DMS 273 treated with DMSO at 0.1 percent for 48 hours (cell line): Measurements from ENCODE around the gene BRCA2.

Source experiments
- DNase-seq: peaks from one replicate; lab custom pipeline; 2025; lab: John Stamatoyannopoulos, UW

Gene BRCA2, protein sequence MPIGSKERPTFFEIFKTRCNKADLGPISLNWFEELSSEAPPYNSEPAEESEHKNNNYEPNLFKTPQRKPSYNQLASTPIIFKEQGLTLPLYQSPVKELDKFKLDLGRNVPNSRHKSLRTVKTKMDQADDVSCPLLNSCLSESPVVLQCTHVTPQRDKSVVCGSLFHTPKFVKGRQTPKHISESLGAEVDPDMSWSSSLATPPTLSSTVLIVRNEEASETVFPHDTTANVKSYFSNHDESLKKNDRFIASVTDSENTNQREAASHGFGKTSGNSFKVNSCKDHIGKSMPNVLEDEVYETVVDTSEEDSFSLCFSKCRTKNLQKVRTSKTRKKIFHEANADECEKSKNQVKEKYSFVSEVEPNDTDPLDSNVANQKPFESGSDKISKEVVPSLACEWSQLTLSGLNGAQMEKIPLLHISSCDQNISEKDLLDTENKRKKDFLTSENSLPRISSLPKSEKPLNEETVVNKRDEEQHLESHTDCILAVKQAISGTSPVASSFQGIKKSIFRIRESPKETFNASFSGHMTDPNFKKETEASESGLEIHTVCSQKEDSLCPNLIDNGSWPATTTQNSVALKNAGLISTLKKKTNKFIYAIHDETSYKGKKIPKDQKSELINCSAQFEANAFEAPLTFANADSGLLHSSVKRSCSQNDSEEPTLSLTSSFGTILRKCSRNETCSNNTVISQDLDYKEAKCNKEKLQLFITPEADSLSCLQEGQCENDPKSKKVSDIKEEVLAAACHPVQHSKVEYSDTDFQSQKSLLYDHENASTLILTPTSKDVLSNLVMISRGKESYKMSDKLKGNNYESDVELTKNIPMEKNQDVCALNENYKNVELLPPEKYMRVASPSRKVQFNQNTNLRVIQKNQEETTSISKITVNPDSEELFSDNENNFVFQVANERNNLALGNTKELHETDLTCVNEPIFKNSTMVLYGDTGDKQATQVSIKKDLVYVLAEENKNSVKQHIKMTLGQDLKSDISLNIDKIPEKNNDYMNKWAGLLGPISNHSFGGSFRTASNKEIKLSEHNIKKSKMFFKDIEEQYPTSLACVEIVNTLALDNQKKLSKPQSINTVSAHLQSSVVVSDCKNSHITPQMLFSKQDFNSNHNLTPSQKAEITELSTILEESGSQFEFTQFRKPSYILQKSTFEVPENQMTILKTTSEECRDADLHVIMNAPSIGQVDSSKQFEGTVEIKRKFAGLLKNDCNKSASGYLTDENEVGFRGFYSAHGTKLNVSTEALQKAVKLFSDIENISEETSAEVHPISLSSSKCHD (N-terminal part only)

DNA sequence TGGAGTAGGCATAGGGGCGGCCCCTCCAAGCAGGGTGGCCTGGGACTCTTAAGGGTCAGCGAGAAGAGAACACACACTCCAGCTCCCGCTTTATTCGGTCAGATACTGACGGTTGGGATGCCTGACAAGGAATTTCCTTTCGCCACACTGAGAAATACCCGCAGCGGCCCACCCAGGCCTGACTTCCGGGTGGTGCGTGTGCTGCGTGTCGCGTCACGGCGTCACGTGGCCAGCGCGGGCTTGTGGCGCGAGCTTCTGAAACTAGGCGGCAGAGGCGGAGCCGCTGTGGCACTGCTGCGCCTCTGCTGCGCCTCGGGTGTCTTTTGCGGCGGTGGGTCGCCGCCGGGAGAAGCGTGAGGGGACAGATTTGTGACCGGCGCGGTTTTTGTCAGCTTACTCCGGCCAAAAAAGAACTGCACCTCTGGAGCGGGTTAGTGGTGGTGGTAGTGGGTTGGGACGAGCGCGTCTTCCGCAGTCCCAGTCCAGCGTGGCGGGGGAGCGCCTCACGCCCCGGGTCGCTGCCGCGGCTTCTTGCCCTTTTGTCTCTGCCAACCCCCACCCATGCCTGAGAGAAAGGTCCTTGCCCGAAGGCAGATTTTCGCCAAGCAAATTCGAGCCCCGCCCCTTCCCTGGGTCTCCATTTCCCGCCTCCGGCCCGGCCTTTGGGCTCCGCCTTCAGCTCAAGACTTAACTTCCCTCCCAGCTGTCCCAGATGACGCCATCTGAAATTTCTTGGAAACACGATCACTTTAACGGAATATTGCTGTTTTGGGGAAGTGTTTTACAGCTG is at the start of gene BRCA2, which contains the start of gene ZAR1L:
BRCA2 (plus strand) TSS at position 271 of the 790 bp plus-strand sequence. CDS start 953 bp downstream, outside the sequence.
ZAR1L (minus strand) TSS at position 126 of the 790 bp plus-strand sequence. CDS start 3,438 bp downstream, outside the sequence.
- DNase-seq, result peak; percentile 66

DNA sequence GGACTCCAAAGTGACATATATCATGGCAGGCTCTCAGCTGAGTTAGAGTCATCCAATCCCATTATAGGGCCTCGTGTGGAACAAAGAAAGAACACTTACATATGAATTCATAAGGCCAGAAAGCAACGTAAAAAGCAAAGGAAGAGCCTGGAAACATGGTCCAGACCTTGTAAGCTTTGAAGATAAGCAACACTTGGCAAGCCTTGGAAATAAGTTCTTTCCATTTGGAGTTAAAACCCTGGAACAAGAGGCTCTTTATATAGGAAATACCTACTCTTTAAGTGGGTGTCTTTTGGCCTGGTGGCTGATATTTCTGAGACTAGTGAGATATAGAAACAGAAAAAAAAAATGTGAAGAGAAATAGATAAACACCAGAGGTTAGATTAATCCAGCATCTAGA is 49.6 kb upstream of the BRCA2 start:
- DNase-seq, result no peak

DNA sequence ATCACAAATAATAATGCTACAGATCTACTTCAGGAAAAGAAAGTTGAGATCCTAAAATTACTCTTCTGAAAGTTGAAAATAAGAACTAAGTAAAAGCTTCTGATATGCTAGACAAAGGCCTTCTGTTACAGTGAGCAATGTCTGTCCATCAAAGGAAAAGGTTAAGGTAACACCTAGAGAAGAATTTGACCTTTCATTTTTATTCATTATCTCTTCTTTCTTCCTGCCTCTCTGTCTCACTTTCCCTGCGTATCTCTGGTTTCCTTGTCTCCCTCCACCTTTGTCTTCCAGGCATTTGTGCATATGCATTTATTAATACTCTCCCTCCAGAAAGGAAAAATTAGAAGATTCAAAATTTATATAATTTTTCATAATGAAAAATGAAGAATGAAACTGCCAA is 49.2 kb upstream of the BRCA2 start:
- no peak for DNase-seq

DNA sequence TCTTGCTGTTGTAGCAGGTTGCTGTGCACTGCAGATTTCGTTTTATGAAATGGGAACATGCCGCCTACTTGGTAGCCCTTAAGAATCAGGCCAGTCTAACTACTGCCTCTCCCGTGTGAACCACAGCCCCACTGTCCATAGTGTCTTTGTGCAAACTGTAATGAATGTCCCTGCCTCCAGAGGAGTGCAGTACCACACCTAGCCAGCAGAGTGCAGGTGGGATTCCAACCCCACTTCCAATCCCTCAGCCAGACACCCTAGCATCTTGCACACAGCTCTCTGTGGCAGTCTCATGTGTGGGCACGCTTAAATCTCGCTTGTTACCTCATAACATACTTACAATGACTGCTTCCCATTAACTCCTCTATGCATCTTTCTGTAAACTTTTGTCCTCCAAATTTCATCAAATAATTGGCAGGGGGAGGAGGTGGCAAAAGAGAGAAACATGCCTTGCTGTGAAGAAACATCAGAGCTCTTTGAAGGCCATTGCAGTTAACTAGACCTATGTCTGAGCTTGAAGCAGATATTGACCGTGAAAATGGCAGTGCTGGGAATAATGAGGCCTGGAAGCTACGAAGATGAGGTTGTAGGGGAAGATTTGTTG is 47.4 kb upstream of the BRCA2 start:
- no peak for DNase-seq

DNA sequence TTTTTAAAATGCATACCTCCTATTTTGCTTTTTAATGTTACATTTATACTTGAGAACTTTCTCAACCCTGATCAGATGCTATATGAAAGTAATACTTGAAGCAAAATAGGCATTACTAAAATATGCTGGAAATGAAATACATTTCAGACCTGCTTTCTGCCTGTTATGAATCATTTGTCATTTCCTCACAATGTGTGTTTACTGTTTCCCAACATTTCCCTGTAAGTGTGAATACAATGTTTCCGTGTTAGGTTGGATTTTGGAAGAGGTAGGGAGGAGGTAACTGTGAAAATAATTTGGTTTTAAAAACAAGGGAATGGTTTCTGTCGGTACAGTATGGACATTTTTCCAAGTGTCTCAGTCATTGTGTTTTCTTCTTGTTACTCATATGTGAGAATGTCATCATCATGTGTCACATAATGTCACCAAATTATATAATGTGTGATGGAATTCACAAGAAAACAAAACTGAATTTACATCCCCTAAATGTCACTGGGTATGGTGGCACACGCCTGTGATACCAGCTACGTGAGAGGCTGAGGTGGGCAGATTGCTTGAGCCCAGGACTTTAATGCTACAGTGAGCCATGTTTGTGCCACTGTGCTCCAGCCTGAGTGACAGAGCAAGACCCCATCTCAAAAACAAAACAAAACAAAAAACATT is 43.2 kb upstream of the BRCA2 start:
- DNase-seq, result no peak

DNA sequence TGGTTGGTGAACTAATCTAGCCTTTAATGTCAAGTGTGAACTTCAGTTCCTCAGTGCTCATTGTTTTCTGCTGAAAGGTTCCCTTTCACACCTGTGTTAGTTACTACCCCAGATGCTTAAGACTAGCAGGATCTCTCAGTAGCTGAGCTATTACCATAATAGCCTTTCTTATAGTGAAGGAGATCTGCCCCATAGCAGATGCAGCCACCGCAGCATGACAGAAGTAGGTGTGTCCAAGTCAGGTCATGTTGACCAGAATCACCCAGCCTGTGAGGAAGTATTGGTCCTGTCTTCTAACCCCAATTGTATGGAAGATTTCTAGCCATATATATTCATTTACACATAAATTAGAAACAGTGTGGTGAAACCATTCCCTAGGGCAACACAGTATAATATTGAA is 37.5 kb upstream of the BRCA2 start:
- DNase-seq, result no peak

DNA sequence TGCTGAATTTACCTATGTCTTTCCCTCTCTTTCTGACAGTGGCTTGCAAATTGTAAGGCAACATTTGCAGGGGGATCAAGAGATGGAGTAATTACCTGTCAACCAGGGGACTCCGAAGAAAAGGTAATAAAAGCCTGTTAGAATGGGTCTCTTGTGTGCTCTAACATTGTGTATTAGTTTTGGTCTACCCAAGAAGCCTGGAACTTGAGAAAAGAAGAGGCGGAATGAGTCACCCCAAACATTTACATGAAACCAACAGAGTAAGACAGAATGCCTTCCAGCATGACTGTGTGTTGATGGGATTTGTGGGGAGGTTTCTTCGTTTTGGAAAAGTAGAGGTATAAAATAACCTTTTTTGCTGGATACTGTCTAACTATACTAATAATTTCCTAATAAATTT is 36.9 kb upstream of the BRCA2 start:
- DNase-seq, result no peak

DNA sequence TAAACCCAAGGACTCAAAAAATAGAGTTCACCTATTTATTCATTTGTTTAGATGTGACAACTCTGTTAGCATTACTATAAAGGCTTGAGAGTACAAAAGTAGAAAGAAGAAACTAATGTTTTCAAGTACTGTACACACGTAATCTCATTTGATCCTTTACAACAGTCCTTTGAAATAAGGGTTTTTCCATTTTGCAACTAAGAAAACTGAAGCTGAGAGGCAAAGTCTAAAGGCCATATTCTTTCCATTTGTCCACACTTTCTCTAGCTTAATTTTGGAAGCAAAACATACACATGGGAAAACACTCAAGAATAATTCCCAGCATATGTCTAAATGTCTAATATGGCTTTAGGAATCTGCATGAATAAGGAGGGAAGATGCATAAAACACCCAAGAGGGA is 34.2 kb upstream of the BRCA2 start:
- DNase-seq, result no peak

DNA sequence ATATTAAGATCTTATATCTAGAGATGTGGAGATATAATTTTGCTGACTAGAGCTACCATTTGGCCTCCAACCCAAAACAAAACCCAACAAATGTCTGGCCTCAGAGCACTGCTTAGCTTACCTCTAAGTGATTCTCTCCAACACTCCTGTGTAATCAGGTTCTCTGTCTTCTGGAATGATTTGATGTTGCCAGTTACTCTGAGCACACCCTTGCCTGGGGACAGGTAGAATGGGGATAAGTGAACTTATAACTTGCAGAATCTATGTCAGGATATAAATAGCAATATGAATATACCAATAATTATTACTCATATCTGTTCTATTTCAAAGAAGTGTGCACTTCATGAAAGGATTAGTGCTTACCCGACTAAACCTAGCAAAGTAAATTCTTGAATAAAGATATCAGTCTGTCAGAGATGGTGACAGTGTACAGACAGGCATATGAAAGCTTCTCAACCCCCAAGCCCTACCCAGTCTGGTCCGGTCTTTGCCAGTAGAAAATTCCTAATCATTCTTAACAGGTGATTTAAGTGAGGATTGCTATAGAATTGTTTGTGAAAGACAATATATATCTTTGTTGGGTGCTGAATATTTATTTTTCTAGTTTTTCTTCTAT is 33.1 kb upstream of the BRCA2 start:
- no peak for DNase-seq

DNA sequence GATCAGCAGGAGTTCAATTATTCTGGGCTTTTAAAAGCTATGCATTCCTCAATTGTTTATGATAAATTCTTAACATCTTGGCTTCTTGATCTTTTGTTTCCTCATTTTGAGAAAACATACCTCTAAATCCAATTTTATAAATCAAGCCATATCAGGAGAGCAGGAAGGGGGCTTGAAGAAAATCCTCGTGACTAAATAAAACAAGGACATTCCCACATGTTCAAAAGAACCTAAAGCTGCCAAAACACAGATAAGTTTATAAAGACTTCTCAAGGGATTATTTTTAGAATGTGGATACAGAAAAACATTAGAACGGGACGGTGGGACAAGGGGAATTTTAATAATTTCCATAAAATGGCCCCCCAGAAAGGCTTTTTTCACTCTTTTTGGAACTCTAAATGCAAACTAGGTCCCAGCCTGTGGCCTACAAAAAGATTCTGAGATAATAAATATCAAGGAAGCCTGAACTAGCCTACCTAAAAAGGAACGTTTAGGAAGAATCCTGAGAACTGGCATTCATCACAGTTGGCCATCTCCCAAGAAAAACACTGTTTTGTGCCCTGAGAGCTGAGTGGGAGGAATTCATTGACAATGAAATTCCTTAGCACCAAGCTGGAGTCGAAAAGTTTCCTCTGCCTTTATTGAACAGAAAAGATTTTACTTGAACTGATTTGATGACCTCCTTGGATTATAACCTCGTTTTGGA is 30.2 kb upstream of the BRCA2 start:
- no peak for DNase-seq

DNA sequence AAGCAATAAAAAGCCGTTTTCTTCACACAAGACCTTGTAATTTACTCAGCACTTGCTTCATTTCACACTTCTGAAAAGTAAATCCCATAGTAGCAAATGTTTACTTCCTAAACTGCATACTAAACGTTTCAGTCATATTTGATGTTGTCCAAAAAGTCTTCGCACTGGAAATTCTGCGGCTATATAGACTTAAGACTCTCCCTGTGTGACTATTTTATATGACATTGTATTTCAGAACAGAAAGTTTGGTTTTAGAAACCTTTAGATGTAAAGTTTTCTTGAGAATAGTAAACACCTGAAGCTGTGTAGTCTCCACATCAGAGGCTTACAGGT is 29.7 kb upstream of the BRCA2 start:
- no peak for DNase-seq

DNA sequence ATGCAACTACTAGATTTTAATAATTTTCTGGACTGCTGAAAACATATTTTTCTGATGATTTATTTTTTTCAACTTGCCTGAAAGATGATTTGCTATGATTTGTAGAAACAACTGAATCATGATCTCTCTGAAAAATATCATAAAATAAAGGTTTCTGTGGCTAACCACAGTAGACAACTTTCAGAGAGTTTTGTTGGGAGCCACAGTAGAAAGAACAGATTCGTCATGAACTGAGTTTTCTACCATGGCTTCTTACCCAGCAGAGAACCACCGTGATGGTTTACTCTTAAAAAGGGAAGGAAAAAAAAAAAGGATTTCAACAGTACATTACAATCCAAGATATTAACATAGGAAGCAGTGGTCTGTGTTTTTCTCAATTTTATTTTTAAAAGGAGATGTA is 18.1 kb upstream of the BRCA2 start:
- no peak for DNase-seq

DNA sequence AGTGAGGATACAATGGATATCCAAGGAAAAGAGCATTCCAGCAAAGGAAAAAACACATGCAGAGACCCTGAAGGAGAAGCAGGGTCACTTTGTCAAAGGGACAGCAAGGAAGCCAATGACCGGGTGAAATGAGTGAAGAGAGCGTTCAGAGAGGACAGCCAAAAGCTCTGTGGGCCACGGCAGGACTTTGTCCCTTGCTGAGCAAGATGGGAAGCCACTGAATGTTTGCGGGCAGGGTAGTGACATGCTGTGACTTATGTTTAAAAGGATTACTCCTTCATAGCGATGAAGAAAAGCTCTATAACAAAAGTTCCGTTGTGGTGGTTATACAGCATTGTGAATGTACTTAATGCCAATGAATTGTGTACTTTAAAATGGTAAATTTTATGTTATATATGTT is 16.6 kb upstream of the BRCA2 start:
- DNase-seq, result no peak

DNA sequence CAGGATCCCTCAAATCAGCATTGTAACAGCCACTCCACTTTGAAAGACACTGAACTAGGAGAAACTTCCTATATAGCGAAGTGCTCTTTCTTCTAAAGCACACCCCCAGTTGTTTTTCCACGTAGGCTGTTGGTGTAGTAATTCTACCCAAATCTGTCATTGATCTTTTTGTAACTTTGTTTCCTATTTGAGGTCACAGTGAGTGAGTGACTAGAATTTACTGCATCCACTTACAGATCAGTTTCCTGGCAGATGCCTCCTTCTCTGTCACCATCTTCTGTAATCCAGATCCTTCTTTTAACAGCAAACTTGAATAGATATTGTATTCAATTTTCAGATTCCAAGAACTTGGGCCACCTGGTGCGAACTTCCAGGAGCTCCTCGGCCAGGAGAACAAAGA is 15.4 kb upstream of the BRCA2 start:
- DNase-seq, result no peak

DNA sequence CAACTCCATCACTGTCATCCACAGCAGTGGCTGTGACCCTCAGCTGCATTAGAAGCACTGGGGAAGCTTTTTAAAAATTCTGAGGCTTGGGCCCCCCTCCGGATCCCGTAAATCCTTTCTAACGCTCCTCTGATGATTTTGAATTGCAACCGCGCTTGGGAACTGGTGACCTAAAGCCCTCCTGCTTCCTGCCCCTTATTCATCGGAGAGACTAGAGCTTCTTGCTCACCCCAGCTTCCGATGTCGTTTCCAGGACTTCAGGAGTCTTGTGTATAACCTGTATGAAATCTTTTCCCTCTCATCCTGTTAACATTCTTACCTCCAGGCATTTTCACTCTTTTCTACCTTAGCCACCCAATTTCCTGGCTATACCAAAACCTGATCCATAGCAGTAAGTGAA is 14.9 kb upstream of the BRCA2 start:
- DNase-seq, result no peak

DNA sequence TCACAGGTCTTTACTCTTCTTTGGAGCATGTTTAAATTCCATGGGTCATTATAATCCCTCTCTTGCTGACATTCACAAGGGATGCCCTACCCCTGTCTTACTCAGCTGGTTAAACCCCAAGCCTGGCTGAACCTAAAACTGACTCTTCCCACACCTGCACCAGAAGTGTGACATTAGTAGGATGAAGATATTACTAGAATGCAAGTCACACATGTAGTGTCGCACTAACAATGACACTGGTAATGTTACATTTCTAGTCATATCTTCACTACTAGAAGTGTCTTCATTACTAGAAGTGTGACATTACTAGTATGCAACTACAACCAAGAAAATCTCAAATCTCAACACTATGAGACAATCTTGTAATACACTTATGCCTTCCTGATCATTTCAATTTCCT is 14.4 kb upstream of the BRCA2 start:
- no peak for DNase-seq

DNA sequence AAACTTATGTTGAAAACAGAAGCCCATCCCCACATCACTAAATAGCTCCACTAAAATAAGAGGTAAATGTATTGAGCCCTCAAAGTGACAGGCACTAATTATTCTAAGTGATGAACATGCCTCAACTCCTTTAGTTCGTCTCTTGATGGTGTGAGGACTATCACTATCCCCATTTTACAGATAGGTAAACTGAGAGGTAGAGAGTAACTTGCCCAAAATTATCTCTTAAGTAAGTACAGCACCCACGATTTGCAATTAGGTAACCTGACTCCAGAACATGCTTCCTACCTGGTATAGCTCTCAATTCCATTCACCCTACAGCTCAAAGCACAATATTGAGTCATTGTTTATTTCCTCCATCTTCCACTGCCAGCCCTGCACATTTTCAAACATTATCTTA is 12.8 kb upstream of the BRCA2 start:
- DNase-seq, result no peak

DNA sequence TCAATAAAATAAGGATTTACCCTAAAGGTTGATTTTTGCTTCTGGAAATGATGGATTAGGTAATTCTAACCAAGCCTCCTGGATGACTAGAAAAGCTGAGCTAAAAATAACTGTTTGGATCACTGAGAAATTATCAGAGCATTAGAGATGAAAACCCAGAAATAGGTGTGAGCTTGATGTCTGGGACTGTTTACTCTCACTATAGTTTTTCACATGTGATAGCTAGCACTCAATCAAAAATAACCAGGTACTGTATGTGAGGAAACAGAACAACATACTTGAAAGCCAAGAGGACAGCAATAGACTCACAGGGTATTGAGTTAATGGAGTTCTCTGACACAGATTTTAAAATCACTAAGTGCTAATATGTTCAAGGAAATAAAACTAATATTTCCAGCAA is 9.7 kb upstream of the BRCA2 start:
- DNase-seq, result no peak

DNA sequence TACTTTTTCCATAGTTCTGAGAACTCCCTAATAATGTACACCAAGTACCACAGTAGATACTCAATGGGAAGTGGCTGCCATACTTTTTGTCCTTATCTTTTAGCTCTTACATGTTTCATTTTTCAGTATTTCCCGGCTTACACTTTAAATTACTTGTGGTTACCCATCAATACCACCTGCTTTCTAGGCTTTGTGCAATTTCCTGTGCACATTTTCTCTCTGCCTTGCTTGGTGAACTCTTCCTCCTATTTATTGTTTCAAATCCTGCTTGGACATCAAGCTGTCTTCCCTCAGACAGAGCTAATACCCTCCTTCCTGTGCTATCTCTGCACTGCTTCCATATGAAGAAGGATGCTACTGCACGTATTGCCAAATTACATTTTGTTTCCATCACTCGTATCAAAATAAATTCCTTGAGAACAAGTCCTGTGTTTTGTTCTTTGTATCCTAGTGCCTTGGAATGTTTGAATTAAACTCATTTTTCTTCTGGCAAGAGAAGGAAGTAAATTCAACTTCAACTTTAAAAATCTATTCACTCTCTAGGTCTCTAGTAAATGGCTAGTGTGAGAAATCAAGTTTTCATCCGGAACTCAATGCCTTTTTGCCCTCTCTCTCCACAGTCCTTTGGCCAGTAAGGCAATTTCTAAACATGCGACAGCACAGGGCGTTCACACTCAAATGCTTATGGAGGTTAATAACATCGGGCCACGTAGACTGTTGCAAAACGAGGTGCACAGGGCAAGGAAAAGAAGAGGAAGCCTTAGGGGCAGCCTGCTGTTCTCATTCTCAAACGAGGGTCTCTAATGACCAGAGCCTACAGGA is 5.8 kb upstream of the BRCA2 start:
- DNase-seq, result no peak
